Measurements from ENCODE around the gene SCYL1. TPM values are rescaled to one million over a fixed set of nuclear protein-coding genes. Genes with fewer than 3 reads are reported as not detected.
A peak's percentile ranks its signal among the peaks of the same experiment; 100 is the strongest.

Gene SCYL1
- total and polyA plus RNA-seq, 8 donors, result 40.1 to 83.9 (median 43.1) TPM

DNA sequence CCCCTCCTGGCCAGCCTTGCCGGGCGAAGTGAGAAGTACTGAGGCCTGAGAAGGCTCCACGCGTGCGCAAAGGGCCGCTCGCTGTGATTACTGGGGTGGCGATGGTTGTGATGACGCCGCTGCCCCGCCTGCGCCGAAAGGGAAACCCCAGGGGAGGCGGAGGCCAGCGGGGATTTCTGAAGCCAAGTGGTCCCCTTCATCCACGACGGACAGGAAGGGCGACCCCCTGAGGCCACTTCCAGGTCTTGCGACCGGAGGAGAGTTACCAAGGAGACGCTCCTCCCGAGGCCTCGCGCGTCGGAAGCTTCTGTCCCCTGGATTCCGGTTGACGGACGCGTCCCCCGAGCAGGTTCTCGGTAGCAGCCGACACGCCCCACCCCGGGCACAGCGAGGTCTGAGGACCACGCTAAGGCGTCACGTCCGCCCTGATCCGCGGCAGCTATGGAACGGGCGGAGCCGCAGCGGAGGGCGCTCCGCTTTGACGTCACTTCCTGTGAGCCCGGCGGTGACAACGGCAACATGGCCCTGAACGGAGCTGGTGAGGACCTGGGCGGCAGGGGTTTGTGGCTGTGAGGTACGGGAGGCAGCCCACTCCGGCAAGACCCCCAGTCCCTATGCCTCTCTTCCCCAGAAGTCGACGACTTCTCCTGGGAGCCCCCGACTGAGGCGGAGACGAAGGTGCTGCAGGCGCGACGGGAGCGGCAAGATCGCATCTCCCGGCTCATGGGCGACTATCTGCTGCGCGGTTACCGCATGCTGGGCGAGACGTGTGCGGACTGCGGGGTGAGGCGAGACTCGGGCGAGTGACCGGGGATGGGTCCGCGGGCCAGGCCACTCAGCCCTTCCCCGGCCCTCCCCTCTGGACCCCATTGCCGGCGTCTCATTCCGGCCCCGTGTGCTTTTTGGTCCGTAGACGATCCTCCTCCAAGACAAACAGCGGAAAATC is 45.4 kb downstream of the SCYL1 start, which contains the start of gene ZNRD2:
Gene ZNRD2, plus strand, starts transcription at position 505 of the 946 bp plus-strand sequence. Its CDS starts 15 bp downstream, at position 520.
- WGBS, 2 donors, result 0% methylated on average over 88 to 89 of the region's 89 CpGs
- Histone ChIP-seq H3K4me1 (peaks cover 26 to 39% (median 28%) of the 10 kb centered on the region in 3 donors), H3K27me3 (no peaks in the 10 kb centered on the region), H3K36me3 (no peaks in the 10 kb centered on the region), H3K9me3 (no peaks in the 10 kb centered on the region), H3K4me3 (peak within 1 kb of the TSS; percentile 71 to 88 (median 84)), H3K27ac (peak within 1 kb of the TSS; percentile 77 to 96 (median 86))
- DNase-seq (peak; percentile 95 to 99 (median 97)), ATAC-seq (peak; percentile 69 to 85 (median 76)), FAIRE-seq (no peak)
- TF ChIP-seq, protein P1, sequence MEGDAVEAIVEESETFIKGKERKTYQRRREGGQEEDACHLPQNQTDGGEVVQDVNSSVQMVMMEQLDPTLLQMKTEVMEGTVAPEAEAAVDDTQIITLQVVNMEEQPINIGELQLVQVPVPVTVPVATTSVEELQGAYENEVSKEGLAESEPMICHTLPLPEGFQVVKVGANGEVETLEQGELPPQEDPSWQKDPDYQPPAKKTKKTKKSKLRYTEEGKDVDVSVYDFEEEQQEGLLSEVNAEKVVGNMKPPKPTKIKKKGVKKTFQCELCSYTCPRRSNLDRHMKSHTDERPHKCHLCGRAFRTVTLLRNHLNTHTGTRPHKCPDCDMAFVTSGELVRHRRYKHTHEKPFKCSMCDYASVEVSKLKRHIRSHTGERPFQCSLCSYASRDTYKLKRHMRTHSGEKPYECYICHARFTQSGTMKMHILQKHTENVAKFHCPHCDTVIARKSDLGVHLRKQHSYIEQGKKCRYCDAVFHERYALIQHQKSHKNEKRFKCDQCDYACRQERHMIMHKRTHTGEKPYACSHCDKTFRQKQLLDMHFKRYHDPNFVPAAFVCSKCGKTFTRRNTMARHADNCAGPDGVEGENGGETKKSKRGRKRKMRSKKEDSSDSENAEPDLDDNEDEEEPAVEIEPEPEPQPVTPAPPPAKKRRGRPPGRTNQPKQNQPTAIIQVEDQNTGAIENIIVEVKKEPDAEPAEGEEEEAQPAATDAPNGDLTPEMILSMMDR (IDR thresholded peaks at IDR 0.05), result peak in 3 of 4 donors; percentile 21 to 35 (median 33)
- intact Hi-C loops (cut with DNase I), result no loop called here

DNA sequence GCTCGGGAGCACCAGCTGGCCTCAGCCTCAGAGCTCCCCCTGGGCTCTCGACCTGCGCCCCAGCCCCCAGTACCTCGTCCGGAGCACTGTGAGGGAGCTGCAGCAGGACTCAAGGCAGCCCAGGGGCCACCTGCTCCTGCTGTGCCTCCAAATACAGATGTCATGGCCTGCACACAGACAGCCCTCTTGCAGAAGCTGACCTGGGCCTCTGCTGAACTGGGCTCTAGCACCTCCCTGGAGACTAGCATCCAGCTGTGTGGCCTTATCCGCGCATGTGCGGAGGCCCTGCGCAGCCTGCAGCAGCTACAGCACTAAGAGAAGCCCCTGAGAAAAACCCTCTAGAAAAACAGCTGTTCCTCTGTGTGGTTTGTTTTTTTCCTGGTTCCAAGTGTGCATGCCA is 46.5 kb downstream of the SCYL1 start:
- no peaks in the 10 kb centered on the region for H3K27me3 ChIP-seq
- H3K4me1 ChIP-seq, result peaks cover 26 to 42% (median 28%) of the 10 kb centered on the region in 3 donors
- H3K27ac ChIP-seq, result peak overlapping the region; percentile 53 to 85 (median 72)
- H3K9me3 ChIP-seq, result no peaks in the 10 kb centered on the region
- peak overlapping the region; percentile 71 to 88 (median 84) for H3K4me3 ChIP-seq
- H3K36me3 ChIP-seq, result no peaks in the 10 kb centered on the region
- WGBS, 2 donors, result 35 to 45% methylated on average over 7 to 9 of the region's 9 CpGs
- TF ChIP-seq, protein P1 (IDR thresholded peaks at IDR 0.05), result no peak
- intact Hi-C loops (cut with DNase I), result no loop called here
- DNase-seq (peak in 2 of 6 donors; percentile 55 to 65), FAIRE-seq (no peak), ATAC-seq (no peak)

DNA sequence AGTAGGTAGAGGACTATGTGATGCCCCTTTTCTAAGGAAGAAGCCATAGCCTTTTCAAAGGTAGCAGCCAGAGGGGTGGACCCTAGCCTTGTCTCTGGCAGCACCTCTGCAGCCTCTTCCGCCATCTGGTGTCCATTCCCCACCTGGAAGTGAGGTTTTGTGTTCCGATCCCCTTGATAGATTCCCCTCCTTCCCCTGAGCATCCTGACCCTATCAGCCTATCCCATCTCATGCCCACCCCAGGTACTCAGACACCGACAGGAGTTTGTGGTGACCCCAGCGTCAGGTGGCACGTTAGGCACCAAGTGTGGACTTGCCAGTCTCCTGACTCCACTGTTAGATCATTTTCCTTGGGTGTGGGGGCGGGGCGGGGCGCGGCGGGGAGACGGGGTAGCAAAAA is 47.1 kb downstream of the SCYL1 start:
- peak in 1 of 4 donors; percentile 5 for ATAC-seq
- H3K4me1 ChIP-seq, result peaks cover 26 to 47% (median 28%) of the 10 kb centered on the region in 3 donors
- DNase-seq, result no peak
- TF ChIP-seq, protein P1 (IDR thresholded peaks at IDR 0.05), result peak in 1 of 4 donors; percentile 10
- H3K27ac ChIP-seq, result peak overlapping the region; percentile 40 to 74 (median 62)
- 3 to 4% methylated on average over 11 of the region's 11 CpGs for WGBS, 2 donors
- H3K4me3 ChIP-seq, result peak overlapping the region; percentile 42 to 88 (median 72)
- no peaks in the 10 kb centered on the region for H3K9me3 ChIP-seq
- intact Hi-C loops (cut with DNase I), result no loop called here
- no peaks in the 10 kb centered on the region for H3K27me3 ChIP-seq
- FAIRE-seq, result no peak
- H3K36me3 ChIP-seq, result no peaks in the 10 kb centered on the region

DNA sequence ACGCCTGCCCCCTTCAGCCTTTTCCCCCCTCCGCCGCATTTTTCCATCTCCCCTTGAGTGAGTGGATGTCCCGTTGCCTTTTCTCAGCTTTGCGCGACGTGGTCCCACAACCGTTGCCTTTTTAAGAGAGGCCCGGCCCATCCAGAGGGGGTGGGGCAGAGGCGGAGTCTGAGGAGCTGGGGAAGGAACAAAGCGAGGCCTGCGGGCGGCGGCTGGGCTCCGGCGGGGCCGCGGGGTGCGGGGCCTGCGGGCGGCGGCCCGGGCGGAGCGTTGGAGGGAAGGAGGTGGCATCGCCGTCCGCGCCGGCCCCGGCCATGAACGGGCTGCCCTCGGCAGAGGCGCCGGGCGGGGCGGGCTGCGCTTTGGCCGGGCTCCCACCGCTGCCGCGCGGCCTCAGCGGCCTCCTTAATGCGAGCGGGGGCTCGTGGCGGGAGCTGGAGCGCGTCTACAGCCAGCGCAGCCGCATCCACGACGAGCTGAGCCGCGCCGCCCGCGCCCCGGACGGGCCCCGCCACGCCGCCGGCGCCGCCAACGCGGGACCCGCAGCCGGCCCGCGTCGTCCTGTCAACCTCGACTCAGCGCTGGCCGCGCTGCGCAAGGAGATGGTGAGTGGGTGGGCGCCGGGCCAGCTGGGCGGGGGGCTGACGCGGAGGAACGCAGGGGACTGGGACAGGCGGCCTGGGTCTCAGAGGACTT is 47.6 kb downstream of the SCYL1 start, which contains the start of gene FAM89B:
Gene FAM89B, plus strand, starts transcription at position 183 of the 696 bp plus-strand sequence. Its CDS starts 132 bp downstream, at position 315.
- H3K27me3 ChIP-seq, result no peaks in the 10 kb centered on the region
- no peaks in the 10 kb centered on the region for H3K9me3 ChIP-seq
- peak within 1 kb of the TSS; percentile 53 to 86 (median 80) for H3K27ac ChIP-seq
- peak; percentile 89 to 95 (median 92) for DNase-seq
- intact Hi-C loops (cut with DNase I), result no loop called here
- TF ChIP-seq, protein P1 (IDR thresholded peaks at IDR 0.05), result no peak
- peak within 1 kb of the TSS; percentile 71 to 88 (median 84) for H3K4me3 ChIP-seq
- H3K4me1 ChIP-seq, result peaks cover 26 to 47% (median 28%) of the 10 kb centered on the region in 3 donors
- 0 to 1% methylated on average over 51 to 86 of the region's 86 CpGs for WGBS, 2 donors
- no peaks in the 10 kb centered on the region for H3K36me3 ChIP-seq
- ATAC-seq, result peak; percentile 25 to 46 (median 37)
- FAIRE-seq, result no peak

Data from pancreas (tissue), 10 donors.